Measurements from ENCODE around the gene INTS7. TPM values are rescaled to one million over a fixed set of nuclear protein-coding genes. Genes with fewer than 3 reads are reported as not detected.

The INTS7 gene
- total and polyA plus RNA-seq, 9 of the 15 experiments (the other 6 are each of a cell fraction or from before 2014, with no cell fraction given): 27.3 to 68.4 (median 40.4) TPM

DNA sequence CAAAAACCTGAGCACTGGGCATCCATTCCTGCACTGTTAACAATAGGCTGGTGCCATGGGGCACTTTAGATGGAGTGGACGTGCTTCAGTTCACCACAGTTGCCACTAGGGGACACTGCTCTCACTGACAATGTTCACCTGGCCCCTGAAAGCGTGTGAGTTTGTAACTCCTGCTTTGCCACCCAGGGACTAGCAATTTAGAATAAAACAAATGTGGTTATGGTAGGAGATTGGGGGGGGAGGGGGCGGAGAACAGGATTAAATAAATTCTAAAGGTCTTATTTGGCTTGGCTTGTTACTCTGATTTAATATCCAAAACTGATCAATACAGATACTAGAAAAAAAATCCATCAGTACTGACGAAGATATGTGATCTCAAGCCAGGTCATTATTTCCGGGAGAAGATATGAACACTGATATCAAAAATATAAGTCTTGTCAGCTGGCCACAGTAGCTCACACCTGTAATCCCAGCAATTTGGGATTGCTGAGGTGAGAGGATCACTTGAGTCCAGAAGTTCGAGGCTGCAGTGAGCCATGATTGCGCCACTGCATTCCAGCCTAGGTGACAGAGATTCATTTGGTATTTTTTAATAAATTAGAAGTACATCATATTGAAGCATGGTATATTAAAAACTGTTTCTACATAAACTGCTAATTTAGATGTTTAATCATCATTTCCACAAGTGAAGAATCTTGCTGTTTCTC is 23.2 kb downstream of the INTS7 start (continued):
- TF ChIP-seq, protein P1, sequence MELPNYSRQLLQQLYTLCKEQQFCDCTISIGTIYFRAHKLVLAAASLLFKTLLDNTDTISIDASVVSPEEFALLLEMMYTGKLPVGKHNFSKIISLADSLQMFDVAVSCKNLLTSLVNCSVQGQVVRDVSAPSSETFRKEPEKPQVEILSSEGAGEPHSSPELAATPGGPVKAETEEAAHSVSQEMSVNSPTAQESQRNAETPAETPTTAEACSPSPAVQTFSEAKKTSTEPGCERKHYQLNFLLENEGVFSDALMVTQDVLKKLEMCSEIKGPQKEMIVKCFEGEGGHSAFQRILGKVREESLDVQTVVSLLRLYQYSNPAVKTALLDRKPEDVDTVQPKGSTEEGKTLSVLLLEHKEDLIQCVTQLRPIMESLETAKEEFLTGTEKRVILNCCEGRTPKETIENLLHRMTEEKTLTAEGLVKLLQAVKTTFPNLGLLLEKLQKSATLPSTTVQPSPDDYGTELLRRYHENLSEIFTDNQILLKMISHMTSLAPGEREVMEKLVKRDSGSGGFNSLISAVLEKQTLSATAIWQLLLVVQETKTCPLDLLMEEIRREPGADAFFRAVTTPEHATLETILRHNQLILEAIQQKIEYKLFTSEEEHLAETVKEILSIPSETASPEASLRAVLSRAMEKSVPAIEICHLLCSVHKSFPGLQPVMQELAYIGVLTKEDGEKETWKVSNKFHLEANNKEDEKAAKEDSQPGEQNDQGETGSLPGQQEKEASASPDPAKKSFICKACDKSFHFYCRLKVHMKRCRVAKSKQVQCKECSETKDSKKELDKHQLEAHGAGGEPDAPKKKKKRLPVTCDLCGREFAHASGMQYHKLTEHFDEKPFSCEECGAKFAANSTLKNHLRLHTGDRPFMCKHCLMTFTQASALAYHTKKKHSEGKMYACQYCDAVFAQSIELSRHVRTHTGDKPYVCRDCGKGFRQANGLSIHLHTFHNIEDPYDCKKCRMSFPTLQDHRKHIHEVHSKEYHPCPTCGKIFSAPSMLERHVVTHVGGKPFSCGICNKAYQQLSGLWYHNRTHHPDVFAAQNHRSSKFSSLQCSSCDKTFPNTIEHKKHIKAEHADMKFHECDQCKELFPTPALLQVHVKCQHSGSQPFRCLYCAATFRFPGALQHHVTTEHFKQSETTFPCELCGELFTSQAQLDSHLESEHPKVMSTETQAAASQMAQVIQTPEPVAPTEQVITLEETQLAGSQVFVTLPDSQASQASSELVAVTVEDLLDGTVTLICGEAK (IDR thresholded peaks at IDR 0.05): no peak
- TF ChIP-seq, protein P1 (CRISPR knock-in tag; IDR thresholded peaks at IDR 0.05): no peak
- TF ChIP-seq MYBL2 (IDR thresholded peaks at IDR 0.05; ENCODE audit: low read depth) (no peak), MYBL2 (CRISPR knock-in tag; IDR thresholded peaks at IDR 0.05; ENCODE audit: borderline replicate concordance) (no peak), ZNF780A (CRISPR knock-in tag; IDR thresholded peaks at IDR 0.05) (no peak), ZNF695 (CRISPR knock-in tag; IDR thresholded peaks at IDR 0.05) (no peak), ZC3H8 (IDR thresholded peaks at IDR 0.05) (no peak), ERF (CRISPR knock-in tag; IDR thresholded peaks at IDR 0.05) (no peak), TEAD4 (IDR thresholded peaks at IDR 0.05; ENCODE audit: low read length) (peak; percentile 13; the same call in 1 of the 2 replicates), TEAD4 (CRISPR knock-in tag; IDR thresholded peaks at IDR 0.05; ENCODE audit: borderline replicate concordance) (no peak), RBFOX2 (IDR thresholded peaks at IDR 0.05; ENCODE audit: low read depth, low read length) (no peak), MNT (conservative IDR thresholded peaks at IDR 0.05) (0 out of 4 replicates have a peak, but pooled peaks have one; percentile 6 to 9), IRF1 (CRISPR knock-in tag; IDR thresholded peaks at IDR 0.05; ENCODE audit: borderline replicate concordance) (no peak), ZBTB33 (CRISPR knock-in tag; IDR thresholded peaks at IDR 0.05) (peak; percentile 40; the same call in 1 of the 2 replicates), NR3C1 (CRISPR knock-in tag; IDR thresholded peaks at IDR 0.05) (no peak)

Data from K562 (cell line).